OCI-LY7 (cell line): ENCODE measurements around the gene MSANTD3. TPM values are rescaled to one million over a fixed set of nuclear protein-coding genes. Genes with fewer than 3 reads are reported as not detected.

Source experiments
- BruUV-seq: library from RNA; stranded (reverse); fragments of 400-500 nt; replicated peaks from 2 replicates; lab custom pipeline; 2021; lab: Mats Ljungman, UMichigan
- CTCF ChIA-PET: fragments of 300-600 bp; sonication (Branson Sonifier 250); formaldehyde crosslinking; loops from one replicate; lab custom pipeline; 2022; ENCODE audit warnings: antibody characterized with exemption; ENCODE audit not compliant: unreplicated experiment; lab: Charles Lee
- POLR2A ChIA-PET: fragments of 300-600 bp; sonication (Branson Sonifier 250); formaldehyde crosslinking; loops from one replicate; lab custom pipeline; 2022; ENCODE audit warnings: antibody characterized with exemption; lab: Charles Lee
- DNase-seq: peaks from one replicate; pipeline ENCODE4 v3.0.0-alpha.2; 2015; ENCODE audit warnings: low spot score
- H2AFZ ChIP-seq: fragments of 200-600 bp; sonication (generic), shearing (Covaris generic); 2 replicates; pipeline ENCODE4 v1.6.1; 2014; ENCODE audit warnings: mild to moderate bottlenecking, antibody characterized with exemption, low read length, moderate library complexity
- H3K27ac ChIP-seq: fragments of 200-600 bp; sonication (generic); 2 replicates; pipeline ENCODE4 v1.5.1; 2014; ENCODE audit warnings: mixed run types, low read depth, mild to moderate bottlenecking, moderate library complexity, low read length, inconsistent platforms; ENCODE audit not compliant: poor library complexity, severe bottlenecking
- H3K36me3 ChIP-seq: fragments of 200-600 bp; sonication (generic); 2 replicates; pipeline ENCODE4 v1.6.1; 2014; ENCODE audit warnings: mild to moderate bottlenecking, antibody characterized with exemption, low read length, moderate library complexity, mixed read lengths; ENCODE audit not compliant: insufficient read depth
- H3K4me1 ChIP-seq: fragments of 200-600 bp; sonication (generic); 2 replicates; pipeline ENCODE4 v1.5.1; 2014; ENCODE audit warnings: mild to moderate bottlenecking, low read length; ENCODE audit not compliant: insufficient read depth, poor library complexity, severe bottlenecking
- H3K4me2 ChIP-seq: fragments of 200-600 bp; sonication (generic); 2 replicates; pipeline ENCODE4 v1.6.1; 2014; ENCODE audit warnings: mild to moderate bottlenecking, low read length
- H3K4me3 ChIP-seq: fragments of 200-600 bp; sonication (generic); 2 replicates; pipeline ENCODE4 v1.5.1; 2014; ENCODE audit warnings: mild to moderate bottlenecking, low read depth, low read length; ENCODE audit not compliant: poor library complexity, severe bottlenecking
- H3K79me2 ChIP-seq: fragments of 200-600 bp; sonication (generic); 2 replicates; pipeline ENCODE4 v1.6.1; 2016; ENCODE audit warnings: low read depth, mild to moderate bottlenecking, low read length, moderate library complexity, mixed read lengths; ENCODE audit not compliant: insufficient read depth
- H3K9me2 ChIP-seq: fragments of 200-600 bp; sonication (generic); 2 replicates; pipeline ENCODE4 v1.6.1; 2016; ENCODE audit warnings: mild to moderate bottlenecking, low read length, mixed read lengths; ENCODE audit not compliant: insufficient read depth
- H3K9me3 ChIP-seq: fragments of 200-600 bp; sonication (generic); 2 replicates; pipeline ENCODE4 v1.6.1; 2014; ENCODE audit warnings: mild to moderate bottlenecking, mixed run types, low read length, mixed read lengths
- H4K20me1 ChIP-seq: fragments of 200-600 bp; sonication (generic); 2 replicates; pipeline ENCODE4 v1.6.1; 2014; ENCODE audit warnings: mild to moderate bottlenecking, antibody characterized with exemption, low read length, moderate library complexity, mixed read lengths; ENCODE audit not compliant: insufficient read depth
- CTCF ChIP-seq: fragments of 200-600 bp; sonication (generic); conservative IDR thresholded peaks from 2 replicates; pipeline ENCODE4 v1.5.1; 2014; ENCODE audit warnings: mild to moderate bottlenecking, antibody characterized with exemption, low read length, moderate library complexity, mixed read lengths
- EZH2phosphoT487 ChIP-seq: fragments of 200-600 bp; sonication (generic); IDR thresholded peaks from 2 replicates; pipeline ENCODE4 v1.6.1; 2018; ENCODE audit warnings: low read depth, borderline replicate concordance, mild to moderate bottlenecking, mixed run types, antibody characterized with exemption, low read length, moderate library complexity, mixed read lengths
- intact Hi-C: fragments of 100-400 bp; cut with micrococcal nuclease; formaldehyde crosslinking; loops from one replicate; pipeline ENCODE4 v1.10.0; 2022; ENCODE audit not compliant: unreplicated experiment
- total RNA-seq, 2 experiments: library from RNA; depleted of rRNA in 1 of 2; stranded (reverse); fragments of >200 nt in 1 of 2; shearing (Covaris generic) in 1 of 2; gene quantifications; 2 replicates each; pipeline ENCODE4 v1.2.3, GENCODE V29; 2014 to 2022

MSANTD3 gene
- total RNA-seq, 2 experiments from 2014 or later = 30.5 to 38.0 TPM

- intact Hi-C loops = no loop called here
- ChIA-PET CTCF (interaction anchor here (0.5 kb wide), 1 partner anchor 24 kb away, joined by 4 read pairs; the partner anchor contains the start of gene TMEFF1), POLR2A (interaction anchor here (1.2 kb wide), 1 partner anchor 12 kb away, joined by 4 read pairs; no protein-coding TSS in a partner anchor)
- H4K20me1 ChIP-seq = no peaks in the 10 kb centered on the region
- no peak overlapping the region for H3K4me2 ChIP-seq
- no peak overlapping the region for H3K27ac ChIP-seq
- H3K4me1 ChIP-seq = no peaks in the 10 kb centered on the region
- no peak overlapping the region for H3K4me3 ChIP-seq
- BruUV-seq = no TSS peak
- TF ChIP-seq EZH2phosphoT487 (no peak), CTCF (no peak)
- H3K9me2 ChIP-seq = no peaks in the 10 kb centered on the region
- DNase-seq = no peak
- peaks cover 8% of the 10 kb centered on the region; the same call in 1 of the 2 replicates for H3K9me3 ChIP-seq
- no peaks in the 10 kb centered on the region for H3K79me2 ChIP-seq
- H2AFZ ChIP-seq = no peak overlapping the region
- peaks cover 54% of the 10 kb centered on the region for H3K36me3 ChIP-seq
Measured at GRCh38 chr9:100449420-100449819, 22.5 kb downstream of the MSANTD3 start.

GRCh38 chr9:100452894-100453293 lies 26.0 kb downstream of the MSANTD3 start:
- TF ChIP-seq EZH2phosphoT487 = no peak
- no peak for TF ChIP-seq CTCF
- Histone ChIP-seq H2AFZ (no peak overlapping the region), H3K9me2 (no peaks in the 10 kb centered on the region), H3K36me3 (peaks cover 29% of the 10 kb centered on the region), H4K20me1 (no peaks in the 10 kb centered on the region), H3K4me2 (no peak overlapping the region), H3K4me1 (no peaks in the 10 kb centered on the region), H3K79me2 (no peaks in the 10 kb centered on the region), H3K27ac (no peak overlapping the region), H3K4me3 (no peak overlapping the region), H3K9me3 (peaks cover 8% of the 10 kb centered on the region; the same call in 1 of the 2 replicates)
- CTCF ChIA-PET = no interaction called here
- no TSS peak for BruUV-seq
- POLR2A ChIA-PET = interaction anchor here (1.1 kb wide), 1 partner anchor 9 kb away, joined by 3 read pairs; no protein-coding TSS in a partner anchor
- intact Hi-C loops = no loop called here
- DNase-seq = no peak

- no peak for DNase-seq
- POLR2A ChIA-PET = no interaction called here
- H3K36me3 ChIP-seq = peaks cover 29% of the 10 kb centered on the region
- TF ChIP-seq CTCF (no peak), EZH2phosphoT487 (no peak)
- no peak overlapping the region for H3K4me2 ChIP-seq
- H3K4me1 ChIP-seq = no peaks in the 10 kb centered on the region
- CTCF ChIA-PET = no interaction called here
- no peak overlapping the region for H2AFZ ChIP-seq
- BruUV-seq = no TSS peak
- peaks cover 8% of the 10 kb centered on the region; the same call in 1 of the 2 replicates for H3K9me3 ChIP-seq
- H4K20me1 ChIP-seq = no peaks in the 10 kb centered on the region
- H3K4me3 ChIP-seq = no peak overlapping the region
- H3K27ac ChIP-seq = no peak overlapping the region
- intact Hi-C loops = no loop called here
- H3K79me2 ChIP-seq = no peaks in the 10 kb centered on the region
- H3K9me2 ChIP-seq = no peaks in the 10 kb centered on the region
Measured at GRCh38 chr9:100455470-100455869, 28.5 kb downstream of the MSANTD3 start.
